CD14-positive monocyte (primary cell): ENCODE measurements around the gene RAB3GAP2. TPM values are rescaled to one million over a fixed set of nuclear protein-coding genes. Genes with fewer than 3 reads are reported as not detected.

Experiments used
- DNase-seq, 3 donors: peaks; one replicate each; pipeline ENCODE4 v3.0.0-alpha.2; 2011 to 2022
- H2AFZ ChIP-seq: 2 replicates; pipeline ENCODE4 v1.6.0; 2012; ENCODE audit warnings: mild to moderate bottlenecking, low read depth, low read length, inconsistent platforms; ENCODE audit not compliant: insufficient read depth, poor library complexity, severe bottlenecking
- H3K27ac ChIP-seq, 2 donors: 1 replicate in 1 of 2; 2 replicates in 1 of 2; pipeline ENCODE4 v1.5.1; 2012 to 2013; ENCODE audit warnings: low read length in 2 of 2, control low read depth in 1 of 2, inconsistent platforms in 1 of 2, low read depth in 1 of 2, mild to moderate bottlenecking in 1 of 2
- H3K27me3 ChIP-seq, 2 donors: one replicate each; pipeline versions ENCODE4 v1.6.0 to v1.6.1; 2011 to 2013; ENCODE audit warnings: low read length in 2 of 2; ENCODE audit not compliant: control insufficient read depth in 2 of 2, insufficient read depth in 2 of 2
- H3K36me3 ChIP-seq, 2 donors: replicated peaks in 1 of 2; 1 replicate in 1 of 2; 2 replicates in 1 of 2; pipeline versions ENCODE4 v1.5.1 to v1.6.1; 2012 to 2013; ENCODE audit warnings: low read length in 2 of 2, control low read depth in 1 of 2, inconsistent platforms in 1 of 2, mild to moderate bottlenecking in 1 of 2; ENCODE audit not compliant: insufficient read depth in 2 of 2, control insufficient read depth in 1 of 2
- H3K4me1 ChIP-seq, 2 donors: 1 replicate in 1 of 2; 2 replicates in 1 of 2; pipeline versions ENCODE4 v1.5.1 to v1.6.1; 2012 to 2013; ENCODE audit warnings: low read length in 2 of 2, control low read depth in 1 of 2, inconsistent platforms in 1 of 2, mild to moderate bottlenecking in 1 of 2, moderate library complexity in 1 of 2; ENCODE audit not compliant: insufficient read depth in 2 of 2, control insufficient read depth in 1 of 2
- H3K4me2 ChIP-seq: replicated peaks from 2 replicates; pipeline ENCODE3; 2012; ENCODE audit warnings: low read length, moderate library complexity, mild to moderate bottlenecking; ENCODE audit not compliant: poor library complexity, severe bottlenecking; ENCODE audit errors: extremely low read depth
- H3K4me3 ChIP-seq, 3 experiments: fragments of 200-600 bp in 1 of 3; sonication (generic) in 1 of 3; replicated peaks in 1 of 3; 1 replicate in 2 of 3; 2 replicates in 1 of 3; pipeline ENCODE4 v1.5.1; 2011 to 2013; ENCODE audit warnings: low read length in 3 of 3, mild to moderate bottlenecking in 3 of 3, control low read depth in 2 of 3, low read depth in 2 of 3, inconsistent platforms in 1 of 3, moderate library complexity in 1 of 3
- H3K79me2 ChIP-seq: 2 replicates; pipeline ENCODE4 v1.6.0; 2012; ENCODE audit warnings: mild to moderate bottlenecking, control low read depth, inconsistent platforms, low read length, moderate library complexity; ENCODE audit not compliant: insufficient read depth
- H3K9ac ChIP-seq: 2 replicates; pipeline ENCODE4 v1.6.0; 2017; ENCODE audit warnings: low read length, mild to moderate bottlenecking; ENCODE audit not compliant: insufficient read depth, poor library complexity, severe bottlenecking
- H3K9me3 ChIP-seq, 2 donors: replicated peaks in 1 of 2; 1 replicate in 1 of 2; 2 replicates in 1 of 2; pipeline versions ENCODE4 v1.5.1 to v1.6.1; 2012 to 2013; ENCODE audit warnings: low read length in 2 of 2, control low read depth in 1 of 2; ENCODE audit not compliant: control insufficient read depth in 1 of 2, insufficient read depth in 1 of 2
- H4K20me1 ChIP-seq: 2 replicates; pipeline ENCODE4 v1.6.0; 2012; ENCODE audit warnings: mild to moderate bottlenecking, low read length, control low read depth, moderate library complexity; ENCODE audit not compliant: insufficient read depth
- H3K27ac Mint-ChIP-seq, 7 donors: one replicate each; pipeline ENCODE4 v1.8.0; 2020; ENCODE audit warnings: mild to moderate bottlenecking in 7 of 7, mixed read lengths in 7 of 7, moderate library complexity in 6 of 7, inconsistent platforms in 2 of 7
- H3K27me3 Mint-ChIP-seq, 3 donors: one replicate each; pipeline ENCODE4 v1.8.0; 2021 to 2022; ENCODE audit warnings: low read depth in 3 of 3, mild to moderate bottlenecking in 3 of 3, mixed read lengths in 3 of 3, moderate library complexity in 3 of 3, inconsistent platforms in 1 of 3
- H3K36me3 Mint-ChIP-seq, 2 donors: one replicate each; pipeline ENCODE4 v1.8.0; 2020; ENCODE audit warnings: mixed read lengths in 2 of 2, inconsistent platforms in 1 of 2, mild to moderate bottlenecking in 1 of 2
- H3K4me1 Mint-ChIP-seq: one replicate; pipeline ENCODE4 v1.8.0; 2020; ENCODE audit warnings: mild to moderate bottlenecking, mixed read lengths
- H3K4me3 Mint-ChIP-seq, 2 donors: one replicate each; pipeline ENCODE4 v1.8.0; 2020; ENCODE audit warnings: mild to moderate bottlenecking in 2 of 2, mixed read lengths in 2 of 2, moderate library complexity in 1 of 2
- H3K9me3 Mint-ChIP-seq, 7 donors: one replicate each; pipeline ENCODE4 v1.8.0; 2020 to 2022; ENCODE audit warnings: mixed read lengths in 7 of 7, mild to moderate bottlenecking in 6 of 7, moderate library complexity in 6 of 7, inconsistent platforms in 2 of 7
- WGBS: methylation state at CpG from one replicate; pipeline ENCODE4 v1.1.5; 2013; ENCODE audit warnings: missing lambda C conversion rate; ENCODE audit not compliant: insufficient coverage; 5-methylcytosine and 5-hydroxymethylcytosine counted together
- intact Hi-C, 2 donors: fragments of 100-400 bp; cut with micrococcal nuclease; formaldehyde crosslinking; loops; one replicate each; pipeline versions ENCODE4 v1.15.0 to v1.15.1; 2023
- polyA plus RNA-seq, 3 donors: library from polyadenylated mRNA; depleted of rRNA in 1 of 3; unstranded in 2 of 3; stranded (reverse) in 1 of 3; fragments of 300-500 nt in 2 of 3; fragments of >200 nt in 1 of 3; fragmentation: Illumina TruSeq in 2 of 3; gene quantifications; 1 replicate in 2 of 3; 2 replicates in 1 of 3; pipeline ENCODE4 v1.2.3, GENCODE V29; 2012 to 2021
- TF ChIP-seq, protein P1 (sequence below): fragments of 200-600 bp; IDR thresholded peaks from one replicate; pipeline ENCODE4 v1.8.0; 2022; ENCODE audit warnings: antibody characterized with exemption, mild to moderate bottlenecking

Gene RAB3GAP2
- polyA plus RNA-seq, 3 donors, result 9.8 to 12.1 (median 11.6) TPM

DNA sequence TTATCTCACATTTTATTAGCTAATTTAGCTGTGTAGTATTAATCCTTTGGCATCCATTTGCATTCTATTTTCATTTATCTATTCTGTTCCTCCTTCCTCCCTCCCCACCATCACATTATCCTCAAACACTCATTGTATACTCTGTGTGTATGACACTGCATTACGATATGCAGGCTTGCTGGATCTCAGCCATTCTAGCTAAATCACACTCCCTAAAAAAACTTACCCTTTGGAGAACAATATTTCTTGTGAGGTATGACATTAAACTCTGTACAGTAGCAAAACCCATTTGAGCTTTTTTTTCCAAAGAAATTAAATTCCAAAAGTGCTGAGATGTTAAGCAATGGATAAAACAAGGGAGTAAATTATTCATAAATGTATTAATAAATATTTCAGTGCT, 11.4 kb upstream of the RAB3GAP2 start:
- H3K36me3 ChIP-seq, result no peaks in the 10 kb centered on the region
- no peak overlapping the region for H3K27ac ChIP-seq
- no peaks in the 10 kb centered on the region for H3K9me3 ChIP-seq
- WGBS, result no CpG with 5 or more reads among the region's 1 CpG
- Mint-ChIP-seq H3K27me3 (peaks cover 0 to 3% (median 0%) of the 10 kb centered on the region in 3 donors), H3K9me3 (no peaks in the 10 kb centered on the region), H3K36me3 (no peaks in the 10 kb centered on the region), H3K27ac (no peak overlapping the region), H3K4me3 (no peak overlapping the region), H3K4me1 (no peaks in the 10 kb centered on the region)
- no peaks in the 10 kb centered on the region for H3K27me3 ChIP-seq
- no peak overlapping the region for H3K4me3 ChIP-seq
- no peak overlapping the region for H3K9ac ChIP-seq
- DNase-seq, result no peak
- H4K20me1 ChIP-seq, result no peaks in the 10 kb centered on the region
- TF ChIP-seq, protein P1, sequence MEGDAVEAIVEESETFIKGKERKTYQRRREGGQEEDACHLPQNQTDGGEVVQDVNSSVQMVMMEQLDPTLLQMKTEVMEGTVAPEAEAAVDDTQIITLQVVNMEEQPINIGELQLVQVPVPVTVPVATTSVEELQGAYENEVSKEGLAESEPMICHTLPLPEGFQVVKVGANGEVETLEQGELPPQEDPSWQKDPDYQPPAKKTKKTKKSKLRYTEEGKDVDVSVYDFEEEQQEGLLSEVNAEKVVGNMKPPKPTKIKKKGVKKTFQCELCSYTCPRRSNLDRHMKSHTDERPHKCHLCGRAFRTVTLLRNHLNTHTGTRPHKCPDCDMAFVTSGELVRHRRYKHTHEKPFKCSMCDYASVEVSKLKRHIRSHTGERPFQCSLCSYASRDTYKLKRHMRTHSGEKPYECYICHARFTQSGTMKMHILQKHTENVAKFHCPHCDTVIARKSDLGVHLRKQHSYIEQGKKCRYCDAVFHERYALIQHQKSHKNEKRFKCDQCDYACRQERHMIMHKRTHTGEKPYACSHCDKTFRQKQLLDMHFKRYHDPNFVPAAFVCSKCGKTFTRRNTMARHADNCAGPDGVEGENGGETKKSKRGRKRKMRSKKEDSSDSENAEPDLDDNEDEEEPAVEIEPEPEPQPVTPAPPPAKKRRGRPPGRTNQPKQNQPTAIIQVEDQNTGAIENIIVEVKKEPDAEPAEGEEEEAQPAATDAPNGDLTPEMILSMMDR, result no peak
- H3K4me2 ChIP-seq, result no peak overlapping the region
- no peaks in the 10 kb centered on the region for H3K79me2 ChIP-seq
- no peaks in the 10 kb centered on the region for H3K4me1 ChIP-seq
- no peak overlapping the region for H2AFZ ChIP-seq
- intact Hi-C loops, result no loop called here

DNA sequence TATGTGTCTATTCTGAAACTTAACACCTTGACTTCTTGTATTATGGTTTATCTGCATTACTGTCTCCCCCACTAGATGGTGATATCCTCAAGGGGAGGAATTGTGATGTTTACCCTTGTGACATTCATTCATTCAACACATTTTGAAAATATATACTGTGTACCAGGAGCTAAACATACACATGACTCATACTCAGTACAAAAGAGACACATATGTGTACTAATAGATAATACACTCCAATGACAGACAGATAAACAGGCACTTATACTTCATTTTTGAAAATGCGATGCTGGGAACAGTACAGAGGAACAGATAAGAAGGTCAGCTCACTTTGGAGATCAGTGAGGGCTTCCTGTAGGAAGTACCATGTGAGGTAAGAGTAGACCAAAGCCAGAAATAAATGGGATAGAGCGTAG, 8.9 kb upstream of the RAB3GAP2 start:
- Mint-ChIP-seq H3K27me3 (peaks cover 0 to 2% (median 0%) of the 10 kb centered on the region in 3 donors), H3K9me3 (peaks cover 0 to 2% (median 0%) of the 10 kb centered on the region in 7 donors), H3K4me1 (no peaks in the 10 kb centered on the region), H3K4me3 (no peak overlapping the region), H3K36me3 (no peaks in the 10 kb centered on the region), H3K27ac (no peak overlapping the region)
- no peak overlapping the region for H3K4me2 ChIP-seq
- TF ChIP-seq, protein P1, result peak; percentile 32
- no peak overlapping the region for H2AFZ ChIP-seq
- no peaks in the 10 kb centered on the region for H3K79me2 ChIP-seq
- no peaks in the 10 kb centered on the region for H3K4me1 ChIP-seq
- H4K20me1 ChIP-seq, result no peaks in the 10 kb centered on the region
- H3K9me3 ChIP-seq, result no peaks in the 10 kb centered on the region
- H3K36me3 ChIP-seq, result no peaks in the 10 kb centered on the region
- no peaks in the 10 kb centered on the region for H3K27me3 ChIP-seq
- WGBS, result 75% methylated on average over 1 of the region's 2 CpGs
- no peak overlapping the region for H3K27ac ChIP-seq
- no peak for DNase-seq
- H3K4me3 ChIP-seq, result no peak overlapping the region
- no peak overlapping the region for H3K9ac ChIP-seq
- intact Hi-C loops, result no loop called here
